LoVo (cell line): ENCODE results near the gene GAS6.
"Not testable (repeated sequence)": the region's sequence is repeated elsewhere in the genome, so short reads cannot be mapped to it uniquely, and the experiment has no call there.

Source experiments
- DNase-seq: peaks from one replicate; pipeline ENCODE4 v3.0.0-alpha.2; 2016; ENCODE audit warnings: low spot score

GAS6 gene

DNA sequence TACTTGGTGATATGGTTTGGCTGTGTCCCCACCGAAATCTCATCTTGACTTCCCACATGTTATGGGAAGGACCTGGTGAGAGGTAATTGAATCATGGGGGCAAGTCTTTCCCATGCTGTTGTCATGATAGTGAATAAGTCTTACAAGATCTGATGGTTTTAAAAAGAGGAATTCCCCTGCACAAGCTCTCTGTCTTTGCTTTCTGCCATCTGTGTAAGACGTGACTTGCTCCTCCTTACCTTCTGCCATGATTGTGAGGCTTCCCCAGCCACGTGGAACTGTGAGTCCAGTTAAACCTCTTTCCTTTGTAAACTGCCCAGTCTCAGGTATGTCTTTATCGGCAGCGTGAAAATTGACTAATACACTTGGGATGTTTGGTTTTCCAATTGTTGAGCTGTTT, 4.0 kb upstream of the GAS6 start:
- DNase-seq: not testable (repeated sequence)

DNA sequence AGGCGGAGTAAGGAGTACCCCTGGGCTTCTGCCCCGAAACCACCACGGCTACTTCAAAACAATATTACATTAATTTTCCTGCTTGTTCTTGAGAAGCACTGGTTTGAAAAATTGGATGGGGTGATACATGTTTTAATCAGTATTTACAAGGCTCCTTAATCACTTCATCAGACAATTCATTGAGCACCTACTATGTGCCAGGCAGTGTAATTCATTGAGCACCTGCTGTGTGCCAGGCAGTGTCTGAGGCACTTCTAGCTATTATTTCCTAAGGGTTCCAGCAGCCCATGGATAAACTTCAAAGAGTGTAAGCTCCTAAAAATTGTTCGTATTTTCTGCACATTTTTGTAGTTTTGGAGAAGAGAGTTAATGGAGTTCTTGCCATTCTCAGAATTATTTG, 1.6 kb upstream of the GAS6 start:
- DNase-seq: no peak

DNA sequence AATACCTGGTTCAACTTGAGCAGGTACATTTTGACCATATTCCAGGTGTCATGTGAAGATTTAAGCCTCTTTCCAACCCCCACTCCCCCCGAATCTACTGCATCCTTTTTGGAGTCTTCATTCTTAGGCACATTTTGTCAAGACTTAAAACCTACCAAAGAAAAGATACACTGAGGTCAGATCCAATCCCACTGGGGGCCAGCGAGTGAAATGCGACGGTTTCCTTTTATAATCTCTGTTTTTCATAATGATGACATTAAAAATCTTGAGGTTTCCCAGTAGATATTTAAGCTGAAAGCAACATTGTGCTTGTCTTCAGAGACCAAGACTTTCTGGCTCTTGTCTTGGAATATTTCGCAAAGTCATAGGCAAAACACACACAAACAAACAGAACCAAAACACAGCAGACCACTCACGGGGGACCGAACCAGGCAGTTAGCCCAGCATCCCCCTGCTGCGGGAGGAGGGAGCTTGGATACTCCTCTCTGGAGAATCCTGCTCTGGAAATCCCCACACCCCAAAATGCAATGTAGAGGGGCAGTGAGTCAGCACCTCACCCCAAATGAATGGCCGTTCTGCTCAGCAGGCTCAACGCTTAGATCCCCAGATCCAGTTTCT, 506 bp upstream of the GAS6 start:
- no peak for DNase-seq

DNA sequence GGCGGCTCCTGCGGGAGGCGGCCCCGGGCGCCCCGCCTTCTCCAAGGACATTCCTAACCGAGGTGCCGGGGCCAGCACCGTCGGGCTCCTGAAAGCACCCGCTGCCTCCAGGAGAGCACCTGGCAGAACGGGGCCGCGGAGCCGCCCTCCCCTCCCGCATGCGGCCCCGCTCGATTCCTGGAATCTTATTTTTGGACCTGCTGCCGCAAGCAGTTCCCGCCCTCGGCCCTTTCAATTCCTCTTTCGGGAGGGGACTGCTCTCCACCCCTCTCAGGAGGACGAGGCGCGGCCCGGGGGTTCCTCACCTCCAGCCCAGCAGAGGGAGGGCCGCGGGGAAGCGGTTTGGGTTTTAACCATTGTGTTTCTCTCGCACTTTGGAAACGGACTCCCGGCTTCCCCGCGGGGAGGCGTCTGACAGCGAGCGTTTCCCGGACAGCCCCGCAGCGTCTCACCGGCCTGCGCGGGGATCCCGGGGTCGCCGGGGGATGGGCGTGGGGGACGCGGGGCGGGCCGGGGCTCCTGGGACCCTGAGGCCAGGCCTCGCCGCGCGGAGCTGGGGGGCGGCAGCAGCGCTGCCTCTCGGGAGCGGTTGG, 849 bp downstream of the GAS6 start:
- DNase-seq: no peak

DNA sequence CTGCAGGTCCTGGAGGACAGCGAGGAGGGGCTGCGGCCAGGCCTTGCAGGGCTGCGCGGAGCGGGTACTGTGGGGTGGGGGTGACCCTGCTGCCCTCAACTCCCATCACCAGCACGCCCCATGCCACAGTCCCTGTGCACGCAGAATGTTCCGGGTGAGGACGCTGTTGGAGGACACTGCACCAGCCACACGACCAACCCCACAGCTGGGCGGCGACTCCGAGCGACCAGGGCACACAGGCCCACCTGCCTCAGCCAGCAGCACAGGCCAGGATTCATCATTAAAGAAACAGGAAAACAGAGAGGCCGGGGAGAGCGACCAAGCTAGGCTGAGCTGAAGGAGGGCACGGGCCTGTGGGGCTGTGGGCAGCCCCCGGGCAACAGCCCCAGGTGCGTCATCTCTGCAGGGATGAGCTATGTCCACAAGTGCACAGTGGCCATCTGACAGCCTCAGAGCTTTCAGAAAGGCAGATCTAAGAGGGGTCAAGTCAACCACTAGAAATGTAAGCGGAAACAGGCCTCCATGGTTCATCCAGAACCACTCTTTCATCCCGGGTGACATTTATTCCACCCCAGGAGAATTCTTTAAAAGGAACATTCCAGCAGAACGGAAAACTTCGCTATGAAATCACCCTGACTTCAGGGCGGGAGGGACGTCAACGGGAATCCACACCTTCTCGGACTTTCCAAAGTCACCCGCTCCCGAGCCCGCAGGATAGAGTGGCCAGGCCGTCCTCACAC, 1.5 kb downstream of the GAS6 start:
- no peak for DNase-seq

DNA sequence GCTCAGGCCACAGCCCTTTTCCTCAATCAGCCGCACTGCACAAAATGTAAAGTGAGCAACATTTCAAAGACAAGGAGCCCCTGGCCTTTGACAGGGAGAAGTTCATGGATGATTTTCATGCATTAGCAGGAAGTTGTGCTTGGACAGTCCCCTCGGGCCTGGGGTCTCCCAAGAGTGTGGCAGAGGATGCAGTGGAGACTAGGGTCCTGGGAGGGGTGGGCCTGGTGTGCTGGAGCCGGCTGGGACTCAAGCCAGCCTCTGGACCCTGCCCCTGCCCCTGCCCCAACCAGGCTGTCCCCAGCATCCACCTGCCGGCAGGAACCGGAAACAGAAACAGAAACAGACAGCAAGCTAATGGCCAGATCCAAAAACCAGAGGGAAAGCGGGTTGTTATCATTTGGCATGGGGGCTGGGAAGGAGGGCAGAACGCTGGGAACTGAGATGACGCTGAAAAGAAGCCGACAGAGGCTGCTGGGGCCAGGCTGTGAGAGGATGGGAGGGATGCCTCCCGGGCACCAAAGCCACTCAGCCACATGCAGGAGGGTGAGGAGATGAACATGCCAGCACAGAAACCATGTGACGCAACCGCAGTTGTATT, 2.3 kb downstream of the GAS6 start:
- no peak for DNase-seq

DNA sequence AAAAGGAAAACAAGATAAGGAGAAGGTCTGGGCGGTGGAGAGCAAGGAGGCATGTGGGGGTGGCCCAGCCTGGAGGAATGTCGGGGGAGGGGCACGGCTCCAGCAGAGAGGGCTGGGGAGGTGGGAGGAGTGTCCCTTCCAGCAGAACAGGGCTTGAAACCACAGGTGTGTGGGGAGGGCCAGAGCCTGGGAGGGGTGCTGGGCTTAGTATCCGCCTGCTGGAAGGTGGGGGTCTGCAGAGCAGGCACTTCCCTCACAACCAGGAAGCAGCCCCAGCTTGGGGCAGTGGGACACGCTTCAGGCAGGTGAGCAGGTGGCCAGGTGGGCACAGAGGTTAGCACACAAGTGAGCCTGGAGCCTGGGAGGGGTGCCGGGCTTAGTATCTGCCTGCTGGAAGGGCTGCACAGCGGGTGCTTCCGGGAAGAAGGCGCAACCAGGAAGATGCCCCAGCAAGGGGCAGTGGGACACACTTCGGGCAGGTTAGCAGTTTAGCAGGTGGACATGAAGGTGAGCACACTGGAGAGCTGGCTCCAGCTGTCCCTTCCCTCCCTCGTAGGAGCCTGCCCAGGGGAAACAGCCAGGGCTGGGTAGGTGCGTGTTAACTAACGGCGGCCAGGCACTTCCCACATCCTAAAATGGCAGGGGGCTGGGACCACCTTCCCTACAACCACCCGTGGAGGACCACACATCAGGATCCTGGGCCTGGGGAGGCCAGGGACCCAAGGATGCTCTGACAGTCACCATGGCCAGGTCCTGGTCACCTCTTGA, 3.0 kb downstream of the GAS6 start:
- DNase-seq: peak; percentile 44

DNA sequence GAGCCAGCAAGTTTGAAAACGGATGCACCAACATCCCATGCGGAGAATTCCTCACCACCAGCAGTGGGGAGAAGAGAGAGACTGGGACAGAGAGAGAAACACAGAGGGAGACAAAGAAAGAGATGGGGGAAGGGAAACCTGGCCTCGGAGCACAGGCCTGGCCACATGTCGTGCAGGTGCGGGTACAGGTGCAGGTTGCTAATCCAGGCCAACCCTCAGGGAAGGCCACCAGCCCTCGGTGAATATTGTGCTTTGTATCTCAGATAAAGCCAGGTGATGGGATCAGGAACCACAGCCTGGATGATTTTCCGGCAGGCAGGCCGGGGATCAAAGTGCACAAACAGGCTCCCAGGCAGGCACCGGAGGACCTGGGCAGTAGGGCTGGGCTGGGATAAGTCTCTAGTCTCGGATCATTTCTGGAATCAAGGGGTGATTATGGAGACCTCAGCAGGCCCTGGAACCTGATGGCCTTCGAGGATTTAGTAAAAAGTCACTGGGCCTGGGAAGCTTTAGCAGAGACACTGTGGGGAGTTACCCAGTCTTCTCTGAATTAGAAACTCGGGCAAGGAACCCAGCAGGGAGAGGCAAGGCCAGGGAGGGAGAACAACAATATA, 3.7 kb downstream of the GAS6 start:
- no peak for DNase-seq

DNA sequence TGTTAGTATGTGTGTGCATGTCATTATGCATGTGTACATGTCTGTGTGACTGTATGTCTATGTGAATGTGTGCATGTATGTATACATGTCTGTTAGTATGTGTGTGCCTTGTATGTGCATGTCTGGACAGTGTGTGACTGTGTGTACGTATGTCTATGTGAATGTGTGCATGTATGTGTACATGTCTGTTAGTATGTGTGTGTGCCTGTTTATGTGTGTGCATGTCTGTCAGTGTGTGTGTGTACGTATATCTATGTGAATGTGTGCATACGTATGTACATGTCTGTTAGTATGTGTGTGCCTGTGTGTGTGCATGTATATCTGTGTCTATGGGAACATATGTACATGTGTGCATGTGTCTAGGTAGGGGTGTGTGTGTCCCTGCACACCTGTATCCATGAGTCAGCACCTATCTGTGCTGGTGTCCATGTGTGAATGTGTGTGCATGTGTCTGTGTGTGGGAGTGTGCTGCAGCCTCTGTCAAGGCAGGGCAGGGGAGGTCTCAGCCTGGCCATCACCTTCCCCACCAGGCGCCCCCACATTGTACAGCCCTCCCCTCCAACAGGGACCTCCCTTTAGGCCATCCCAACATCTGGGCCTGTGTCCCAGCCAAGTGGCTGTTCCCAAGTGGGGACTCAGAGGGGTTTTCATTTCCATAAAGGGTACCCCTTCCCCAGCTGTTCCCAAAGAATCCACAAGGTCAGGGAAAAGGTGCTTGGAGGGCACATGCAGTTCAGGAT, 4.4 kb downstream of the GAS6 start:
- no peak for DNase-seq

DNA sequence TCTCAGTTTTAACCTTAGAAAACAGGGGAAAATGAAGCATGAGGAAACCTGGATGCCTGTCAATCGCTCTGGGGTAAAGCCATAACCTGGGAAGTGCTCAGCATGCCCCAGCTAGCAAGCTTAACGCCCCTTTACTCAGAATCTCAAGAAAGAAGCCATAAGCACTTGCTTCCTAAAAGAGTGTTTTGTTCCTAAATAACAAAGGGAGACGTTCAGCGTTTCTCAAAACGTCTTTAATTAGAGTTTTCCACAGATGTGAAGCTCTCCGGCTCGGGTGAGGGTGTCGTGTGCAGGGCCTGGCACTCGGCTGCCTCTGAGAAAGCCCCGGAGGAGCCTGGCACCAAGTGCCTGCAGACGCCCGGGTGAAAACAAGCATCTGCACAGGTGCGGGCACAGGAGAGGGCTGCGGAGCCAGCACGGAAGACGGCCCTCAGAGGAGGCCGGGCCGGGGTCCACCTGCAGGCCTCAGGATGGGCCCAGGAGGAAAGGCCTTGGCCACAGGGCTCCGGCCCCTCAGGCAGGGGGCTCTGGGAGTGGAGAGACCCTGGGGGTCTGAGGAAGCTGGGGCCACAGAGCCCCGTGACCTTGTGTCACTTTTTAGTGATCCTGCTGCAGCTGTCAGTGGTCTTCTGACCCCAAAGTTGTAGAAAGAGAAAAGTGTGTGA, 6.2 kb downstream of the GAS6 start:
- DNase-seq: no peak

DNA sequence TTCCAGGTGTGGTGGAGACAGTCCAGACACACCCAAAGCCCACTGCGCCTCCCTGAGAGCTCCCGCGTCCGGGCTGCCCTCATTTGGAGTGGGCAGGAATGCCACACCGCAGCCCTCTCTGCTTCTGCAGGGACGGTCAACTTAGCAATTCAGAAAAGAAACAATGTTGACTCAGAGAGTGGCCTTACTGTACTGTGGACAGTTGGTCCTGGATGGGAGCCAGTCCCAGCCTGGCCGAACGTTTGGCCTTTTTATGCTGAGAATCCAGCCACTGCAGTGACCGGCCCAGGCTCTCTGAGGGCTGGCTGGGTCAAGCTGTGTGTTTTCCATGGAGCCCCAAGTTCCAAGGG, 7.2 kb downstream of the GAS6 start:
- DNase-seq: no peak

DNA sequence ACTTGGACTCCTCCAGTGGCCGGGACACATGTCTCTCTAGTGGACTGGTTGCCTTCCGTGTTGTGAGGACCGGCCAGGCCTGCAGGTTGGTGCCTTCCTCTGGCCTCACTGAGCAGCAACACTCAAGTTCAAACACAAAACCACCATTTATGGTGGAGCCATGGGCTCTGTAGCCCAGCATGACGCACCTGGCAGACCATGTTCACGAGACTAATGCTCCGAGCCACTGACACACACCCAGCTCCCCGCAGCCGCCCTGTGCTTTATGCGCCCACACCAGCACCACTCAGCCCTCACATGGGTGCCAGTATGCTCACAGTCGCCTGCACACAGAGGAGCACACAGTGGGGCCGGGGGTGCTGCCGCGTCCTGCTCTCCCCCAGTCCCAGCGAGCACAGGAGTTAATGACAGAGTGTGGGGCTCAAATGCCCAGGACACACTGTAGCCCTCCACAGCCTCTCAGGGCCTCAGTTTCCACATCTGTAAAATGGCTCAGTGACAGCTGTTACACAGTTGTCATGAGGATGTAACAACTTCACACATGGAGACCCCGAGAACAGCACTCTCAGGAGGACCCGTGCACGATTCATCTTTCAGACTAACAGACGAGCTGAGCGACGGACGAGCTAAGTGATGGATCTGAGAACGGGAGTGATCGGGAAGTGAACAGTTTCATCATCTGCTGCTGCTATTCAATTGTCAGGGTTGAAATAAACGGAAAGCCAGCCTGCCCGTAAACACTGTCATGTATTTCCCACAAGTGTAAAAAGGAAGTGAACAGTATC, 7.8 kb downstream of the GAS6 start:
- DNase-seq: no peak

DNA sequence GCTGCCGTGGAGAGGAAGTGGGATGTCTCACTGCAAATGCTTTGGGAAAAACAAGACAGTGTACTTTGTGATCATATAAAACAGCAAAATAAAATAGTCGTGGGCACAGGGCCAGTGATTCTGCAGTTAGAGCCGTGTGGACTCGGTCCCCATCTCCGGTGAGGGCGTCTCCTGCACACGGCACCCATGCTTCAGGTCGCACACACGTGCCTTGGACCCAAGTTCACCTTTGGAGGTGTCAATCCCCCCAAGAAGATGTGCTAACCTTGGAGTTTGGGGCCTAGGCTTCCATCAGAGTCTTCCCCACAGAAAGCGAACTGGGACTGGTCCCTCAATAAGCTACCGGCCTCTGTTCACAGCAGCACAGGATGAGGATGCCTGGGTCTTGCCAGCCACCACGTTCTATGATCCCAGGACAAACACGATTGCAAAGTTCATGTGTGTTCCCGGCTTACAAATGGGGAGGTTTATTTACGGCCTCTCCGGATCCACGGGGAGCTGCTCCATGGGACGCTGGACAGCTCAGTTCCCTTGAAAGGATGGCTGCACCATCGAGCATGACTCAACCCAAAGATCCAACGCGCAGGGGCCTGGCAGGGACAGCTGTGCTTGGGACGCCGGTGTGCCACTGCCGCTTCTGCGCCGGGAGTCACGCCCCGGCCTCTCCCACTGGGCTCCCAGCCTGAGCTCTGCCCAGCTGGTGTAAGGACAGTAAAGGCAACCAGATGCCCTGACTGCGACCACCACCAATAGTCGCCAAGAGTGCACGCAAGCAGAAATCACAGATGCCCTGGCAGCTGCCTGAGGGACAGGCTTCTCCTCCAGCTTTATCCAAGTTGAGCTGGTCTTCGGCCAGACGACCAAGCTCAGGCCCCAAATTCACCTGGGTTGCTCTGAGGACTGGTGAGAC, 8.6 kb downstream of the GAS6 start:
- DNase-seq: no peak

DNA sequence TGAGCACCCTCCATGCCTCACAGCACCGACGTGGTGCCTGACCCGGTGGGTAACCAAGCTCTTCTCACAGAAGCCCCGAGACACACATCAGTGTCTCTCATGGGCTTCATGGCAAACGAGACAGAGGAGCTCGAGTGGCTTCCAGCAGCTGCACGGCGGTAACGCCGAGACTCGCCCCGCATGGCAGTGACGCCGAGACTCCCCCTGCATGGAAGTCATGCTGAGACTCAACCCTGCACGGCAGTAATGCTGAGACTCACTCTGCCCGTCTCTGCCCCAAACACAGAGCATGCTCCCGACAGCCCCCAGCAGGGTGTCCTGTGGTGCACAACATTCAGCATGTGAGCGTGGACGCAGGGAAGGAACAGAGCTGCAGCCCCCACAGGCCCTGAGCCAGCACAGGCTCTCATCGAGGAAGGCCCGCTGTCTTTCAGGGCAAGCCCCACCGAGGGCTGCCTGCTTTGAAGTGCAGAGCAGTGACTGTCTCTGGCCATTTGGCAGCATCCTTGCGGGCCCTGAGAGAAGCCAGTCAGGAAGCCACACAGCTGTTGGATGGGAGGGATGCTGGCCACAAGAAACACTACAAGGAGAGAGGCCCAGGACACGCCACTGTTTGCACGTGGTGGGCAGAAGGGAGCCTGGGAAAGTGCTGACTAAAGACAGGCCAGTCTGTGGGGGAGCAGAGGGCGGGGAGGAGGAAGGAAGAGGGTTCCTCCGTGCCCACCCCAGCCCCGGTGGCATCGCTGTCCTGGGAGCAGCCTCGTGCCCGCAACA, 9.5 kb downstream of the GAS6 start:
- no peak for DNase-seq

DNA sequence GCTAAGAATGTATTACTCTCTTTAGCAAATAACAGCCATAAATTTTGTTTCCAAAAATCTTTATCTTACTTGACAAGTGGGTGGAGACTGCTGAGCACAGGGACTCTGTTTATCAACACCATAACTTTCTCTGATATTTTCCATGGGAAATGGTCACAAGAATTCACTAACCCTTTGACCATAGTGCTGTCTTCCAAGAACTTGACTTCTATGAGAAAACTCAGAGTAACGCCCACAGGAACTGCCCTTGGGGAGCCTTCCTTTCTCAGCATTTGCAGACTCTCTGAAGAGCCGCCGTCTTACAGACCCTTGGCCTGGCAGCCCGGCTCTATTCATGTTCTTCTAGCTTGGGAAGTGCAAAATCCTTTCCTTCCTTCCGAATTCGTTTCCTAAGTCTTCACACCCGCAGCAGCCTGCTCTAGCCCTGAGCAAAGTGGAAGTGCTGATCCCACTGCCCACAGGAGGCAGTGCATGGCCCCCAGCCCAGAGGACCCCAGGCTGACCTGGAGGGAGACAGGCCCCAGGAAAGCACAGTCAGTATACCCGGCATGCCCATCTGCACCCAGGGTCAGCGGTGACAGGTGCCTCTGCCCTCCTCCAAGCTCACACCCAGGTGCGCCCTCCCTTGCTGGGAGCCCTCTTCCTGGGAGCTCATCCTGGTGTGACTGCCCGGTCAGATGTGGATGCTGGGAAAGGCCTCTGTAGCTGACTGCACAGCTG, 10.2 kb downstream of the GAS6 start:
- no peak for DNase-seq

DNA sequence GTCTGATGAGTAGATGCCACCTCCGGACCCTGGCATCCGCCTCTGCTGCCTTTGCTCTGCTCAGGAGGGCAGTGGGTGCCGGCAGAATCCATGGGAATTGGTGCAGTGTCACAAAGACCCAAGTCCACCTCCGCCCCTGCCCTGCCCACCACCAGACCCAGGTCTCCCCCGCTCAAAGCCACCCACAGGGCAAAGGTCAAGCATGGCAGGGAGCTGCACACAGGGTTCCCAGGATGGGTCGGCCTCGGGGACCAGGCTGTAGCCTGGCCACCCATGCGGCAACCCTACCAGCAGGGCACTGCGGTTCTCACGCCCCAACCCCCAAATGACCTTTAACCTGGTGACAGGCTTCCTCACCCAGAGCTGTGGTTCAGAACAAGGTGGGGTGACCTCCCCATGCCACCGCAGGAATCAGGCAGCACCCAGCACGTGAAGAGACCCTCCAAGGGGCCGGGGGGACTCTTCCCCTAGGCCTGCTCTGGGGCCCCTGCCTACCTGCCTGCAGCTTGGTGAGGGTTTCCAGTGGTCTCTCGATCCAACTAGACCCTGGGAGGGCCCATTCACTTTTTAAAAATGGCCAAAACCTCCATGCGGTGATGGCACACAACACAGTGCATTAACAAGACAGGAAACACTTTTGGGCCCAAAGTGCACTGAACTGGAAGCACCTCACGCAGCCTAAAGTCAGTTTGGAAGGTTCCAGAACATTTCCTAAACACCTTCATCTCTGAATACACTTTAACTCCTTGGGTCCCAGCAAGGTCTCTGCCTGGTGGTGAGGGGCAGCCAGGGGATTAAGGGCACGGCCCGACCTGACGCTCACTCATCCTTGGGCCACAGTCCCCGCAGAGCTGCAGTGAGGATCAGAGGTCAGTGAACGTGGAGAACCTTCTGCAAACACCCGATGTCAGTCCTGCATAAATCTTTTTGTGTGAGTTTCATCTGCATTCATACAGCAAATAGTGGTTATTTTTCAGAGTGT, 11.0 kb downstream of the GAS6 start:
- DNase-seq: no peak
